Memory B cell (primary cell): ENCODE results near the gene CTNNA3.

Source experiments
- ATAC-seq: fragments of 150-1000 bp; cut with Tn5 transposase; 2 replicates; pipeline ENCODE4 v1.10.0; 2021; ENCODE audit warnings: low read depth, mild to moderate bottlenecking, moderate library complexity
- DNase-seq, 2 donors: peaks; one replicate each; pipeline ENCODE4 v3.0.0; 2022; ENCODE audit warnings: low spot score in 2 of 2
- H3K27ac Mint-ChIP-seq: one replicate; pipeline ENCODE4 v1.8.0; 2022; ENCODE audit warnings: mild to moderate bottlenecking, moderate library complexity, mixed read lengths
- H3K27me3 Mint-ChIP-seq: one replicate; pipeline ENCODE4 v1.8.0; 2022; ENCODE audit warnings: mixed read lengths
- H3K36me3 Mint-ChIP-seq: one replicate; pipeline ENCODE4 v1.8.0; 2022; ENCODE audit warnings: mild to moderate bottlenecking, mixed read lengths
- H3K4me1 Mint-ChIP-seq: one replicate; pipeline ENCODE4 v1.8.0; 2022; ENCODE audit warnings: mixed read lengths
- H3K4me3 Mint-ChIP-seq: one replicate; pipeline ENCODE4 v1.8.0; 2022; ENCODE audit warnings: mild to moderate bottlenecking, moderate library complexity, mixed read lengths
- H3K9me3 Mint-ChIP-seq: one replicate; pipeline ENCODE4 v1.8.0; 2022; ENCODE audit warnings: mixed read lengths

CTNNA3 gene

GRCh38 chr10:66629996-66630395, 1066.0 kb downstream of the CTNNA3 start:
- no peaks in the 10 kb centered on the region for H3K27me3 Mint-ChIP-seq
- H3K27ac Mint-ChIP-seq = no peak overlapping the region
- no peaks in the 10 kb centered on the region for H3K4me1 Mint-ChIP-seq
- peaks cover 4% of the 10 kb centered on the region for H3K9me3 Mint-ChIP-seq
- no peaks in the 10 kb centered on the region for H3K36me3 Mint-ChIP-seq
- DNase-seq = no peak
- no peak overlapping the region for H3K4me3 Mint-ChIP-seq
- no peak for ATAC-seq

- Mint-ChIP-seq H3K27me3 (no peaks in the 10 kb centered on the region), H3K4me1 (no peaks in the 10 kb centered on the region), H3K4me3 (no peak overlapping the region), H3K9me3 (peaks cover 4% of the 10 kb centered on the region), H3K27ac (no peak overlapping the region), H3K36me3 (no peaks in the 10 kb centered on the region)
- ATAC-seq (no peak), DNase-seq (no peak)
Measured at GRCh38 chr10:66627156-66627555, 1068.8 kb downstream of the CTNNA3 start.

- Mint-ChIP-seq H3K9me3 (peaks cover 4% of the 10 kb centered on the region), H3K4me1 (no peaks in the 10 kb centered on the region), H3K36me3 (no peaks in the 10 kb centered on the region), H3K27ac (no peak overlapping the region), H3K27me3 (no peaks in the 10 kb centered on the region), H3K4me3 (no peak overlapping the region)
- DNase-seq (no peak), ATAC-seq (no peak)
Measured at GRCh38 chr10:66625709-66626590, 1070.0 kb downstream of the CTNNA3 start.

GRCh38 chr10:66622050-66622449, 1073.9 kb downstream of the CTNNA3 start:
- no peak for DNase-seq
- Mint-ChIP-seq H3K27me3 (no peaks in the 10 kb centered on the region), H3K36me3 (no peaks in the 10 kb centered on the region), H3K27ac (no peak overlapping the region), H3K4me1 (no peaks in the 10 kb centered on the region), H3K9me3 (peaks cover 2% of the 10 kb centered on the region), H3K4me3 (no peak overlapping the region)
- no peak for ATAC-seq

- no peak for DNase-seq
- Mint-ChIP-seq H3K4me1 (no peaks in the 10 kb centered on the region), H3K36me3 (no peaks in the 10 kb centered on the region), H3K27ac (no peak overlapping the region), H3K9me3 (peaks cover 10% of the 10 kb centered on the region), H3K4me3 (no peak overlapping the region), H3K27me3 (no peaks in the 10 kb centered on the region)
- ATAC-seq = no peak
Measured at GRCh38 chr10:66604195-66604594, 1091.8 kb downstream of the CTNNA3 start.

- no peaks in the 10 kb centered on the region for H3K27me3 Mint-ChIP-seq
- peaks cover 9% of the 10 kb centered on the region for H3K9me3 Mint-ChIP-seq
- no peak overlapping the region for H3K27ac Mint-ChIP-seq
- ATAC-seq = no peak
- no peaks in the 10 kb centered on the region for H3K4me1 Mint-ChIP-seq
- H3K4me3 Mint-ChIP-seq = no peak overlapping the region
- no peaks in the 10 kb centered on the region for H3K36me3 Mint-ChIP-seq
- no peak for DNase-seq
Measured at GRCh38 chr10:66591865-66592264, 1104.1 kb downstream of the CTNNA3 start.

- no peaks in the 10 kb centered on the region for H3K36me3 Mint-ChIP-seq
- H3K9me3 Mint-ChIP-seq = peaks cover 3% of the 10 kb centered on the region
- no peaks in the 10 kb centered on the region for H3K27me3 Mint-ChIP-seq
- H3K4me1 Mint-ChIP-seq = no peaks in the 10 kb centered on the region
- DNase-seq = no peak
- no peak overlapping the region for H3K27ac Mint-ChIP-seq
- H3K4me3 Mint-ChIP-seq = no peak overlapping the region
- ATAC-seq = no peak
Measured at GRCh38 chr10:66587680-66588050, 1108.3 kb downstream of the CTNNA3 start.

GRCh38 chr10:66586897-66587679, 1108.9 kb downstream of the CTNNA3 start:
- H3K4me1 Mint-ChIP-seq = no peaks in the 10 kb centered on the region
- no peak overlapping the region for H3K4me3 Mint-ChIP-seq
- no peak overlapping the region for H3K27ac Mint-ChIP-seq
- H3K9me3 Mint-ChIP-seq = peaks cover 3% of the 10 kb centered on the region
- ATAC-seq (no peak), DNase-seq (no peak)
- no peaks in the 10 kb centered on the region for H3K27me3 Mint-ChIP-seq
- H3K36me3 Mint-ChIP-seq = no peaks in the 10 kb centered on the region

- no peak for ATAC-seq
- Mint-ChIP-seq H3K4me1 (no peaks in the 10 kb centered on the region), H3K4me3 (no peak overlapping the region), H3K27ac (no peak overlapping the region), H3K27me3 (no peaks in the 10 kb centered on the region), H3K9me3 (peaks cover 3% of the 10 kb centered on the region), H3K36me3 (no peaks in the 10 kb centered on the region)
- no peak for DNase-seq
Measured at GRCh38 chr10:66586073-66586472, 1109.9 kb downstream of the CTNNA3 start.

GRCh38 chr10:66575251-66575855, 1120.6 kb downstream of the CTNNA3 start:
- no peak overlapping the region for H3K4me3 Mint-ChIP-seq
- no peak overlapping the region for H3K27ac Mint-ChIP-seq
- no peaks in the 10 kb centered on the region for H3K27me3 Mint-ChIP-seq
- H3K4me1 Mint-ChIP-seq = no peaks in the 10 kb centered on the region
- DNase-seq (no peak), ATAC-seq (no peak)
- H3K36me3 Mint-ChIP-seq = no peaks in the 10 kb centered on the region
- H3K9me3 Mint-ChIP-seq = peaks cover 1% of the 10 kb centered on the region

- Mint-ChIP-seq H3K4me1 (no peaks in the 10 kb centered on the region), H3K4me3 (no peak overlapping the region), H3K27ac (no peak overlapping the region), H3K36me3 (no peaks in the 10 kb centered on the region), H3K27me3 (no peaks in the 10 kb centered on the region), H3K9me3 (peaks cover 1% of the 10 kb centered on the region)
- DNase-seq = no peak
- no peak for ATAC-seq
Measured at GRCh38 chr10:66572700-66573099, 1123.3 kb downstream of the CTNNA3 start.

GRCh38 chr10:66565999-66566398, 1130.0 kb downstream of the CTNNA3 start:
- H3K4me1 Mint-ChIP-seq = no peaks in the 10 kb centered on the region
- ATAC-seq (no peak), DNase-seq (no peak)
- no peak overlapping the region for H3K27ac Mint-ChIP-seq
- H3K4me3 Mint-ChIP-seq = no peak overlapping the region
- H3K36me3 Mint-ChIP-seq = no peaks in the 10 kb centered on the region
- H3K9me3 Mint-ChIP-seq = peaks cover 1% of the 10 kb centered on the region
- no peaks in the 10 kb centered on the region for H3K27me3 Mint-ChIP-seq

- DNase-seq (no peak), ATAC-seq (no peak)
- Mint-ChIP-seq H3K27me3 (no peaks in the 10 kb centered on the region), H3K27ac (no peak overlapping the region), H3K4me3 (no peak overlapping the region), H3K36me3 (no peaks in the 10 kb centered on the region), H3K4me1 (no peaks in the 10 kb centered on the region), H3K9me3 (peaks cover 1% of the 10 kb centered on the region)
Measured at GRCh38 chr10:66564287-66564686, 1131.7 kb downstream of the CTNNA3 start.

- H3K36me3 Mint-ChIP-seq = no peaks in the 10 kb centered on the region
- no peaks in the 10 kb centered on the region for H3K27me3 Mint-ChIP-seq
- no peak overlapping the region for H3K4me3 Mint-ChIP-seq
- H3K4me1 Mint-ChIP-seq = no peaks in the 10 kb centered on the region
- H3K9me3 Mint-ChIP-seq = peaks cover 2% of the 10 kb centered on the region
- ATAC-seq (no peak), DNase-seq (no peak)
- no peak overlapping the region for H3K27ac Mint-ChIP-seq
Measured at GRCh38 chr10:66555061-66555460, 1140.9 kb downstream of the CTNNA3 start.
